Mesenchymal stem cell (in vitro differentiated cells and primary cell): ENCODE results near the gene KRTAP25-1.

ENCODE experiments used
- DNase-seq: peaks from one replicate; pipeline ENCODE4 v3.0.0-alpha.2; 2013
- H2AFZ ChIP-seq: one replicate; pipeline ENCODE4 v1.6.1; 2013; ENCODE audit warnings: low read depth, mild to moderate bottlenecking, control low read depth, inconsistent platforms, low read length, moderate library complexity
- H2AK5ac ChIP-seq: 2 replicates; pipeline ENCODE4 v1.6.1; 2013; ENCODE audit warnings: low read length, moderate library complexity, mild to moderate bottlenecking, inconsistent platforms; ENCODE audit not compliant: severe bottlenecking
- H2BK120ac ChIP-seq: one replicate; pipeline ENCODE4 v1.6.1; 2013; ENCODE audit warnings: low read depth, mild to moderate bottlenecking, inconsistent platforms, low read length, moderate library complexity
- H2BK12ac ChIP-seq, 2 experiments: one replicate each; pipeline ENCODE4 v1.6.1; 2013; ENCODE audit warnings: inconsistent platforms in 2 of 2, low read length in 2 of 2, mild to moderate bottlenecking in 2 of 2, moderate library complexity in 2 of 2, control low read depth in 1 of 2
- H2BK15ac ChIP-seq: one replicate; pipeline ENCODE4 v1.6.1; 2013; ENCODE audit warnings: mild to moderate bottlenecking, low read depth, inconsistent platforms; ENCODE audit not compliant: poor library complexity, severe bottlenecking
- H2BK5ac ChIP-seq: 2 replicates; pipeline ENCODE4 v1.6.1; 2013; ENCODE audit warnings: low read depth, mild to moderate bottlenecking, low read length, control low read depth, inconsistent platforms; ENCODE audit not compliant: poor library complexity, severe bottlenecking
- H3K14ac ChIP-seq, 2 experiments: one replicate each; pipeline ENCODE4 v1.6.1; 2013; ENCODE audit warnings: inconsistent platforms in 2 of 2, low read length in 2 of 2, control low read depth in 1 of 2, mild to moderate bottlenecking in 1 of 2, moderate library complexity in 1 of 2
- H3K18ac ChIP-seq, 2 experiments: one replicate each; pipeline ENCODE4 v1.6.1; 2013; ENCODE audit warnings: inconsistent platforms in 2 of 2, low read length in 2 of 2, control low read depth in 1 of 2, low read depth in 1 of 2, mild to moderate bottlenecking in 1 of 2
- H3K23ac ChIP-seq, 2 experiments: one replicate each; pipeline ENCODE4 v1.6.1; 2013; ENCODE audit warnings: inconsistent platforms in 2 of 2, low read length in 2 of 2, mild to moderate bottlenecking in 2 of 2, moderate library complexity in 2 of 2, control low read depth in 1 of 2
- H3K27ac ChIP-seq: 2 replicates; pipeline ENCODE4 v1.5.1; 2013; ENCODE audit warnings: mild to moderate bottlenecking, moderate library complexity, low read length, control low read depth, inconsistent platforms; ENCODE audit not compliant: poor library complexity, severe bottlenecking
- H3K27me3 ChIP-seq, 2 experiments: 2 replicates each; pipeline versions ENCODE4 v1.6.1 to v1.7.0; 2013; ENCODE audit warnings: low read length in 2 of 2, mild to moderate bottlenecking in 2 of 2, moderate library complexity in 2 of 2, control low read depth in 1 of 2, inconsistent platforms in 1 of 2; ENCODE audit not compliant: control insufficient read depth in 1 of 2, insufficient read depth in 1 of 2
- H3K36me3 ChIP-seq, 2 experiments: 2 replicates each; pipeline versions ENCODE4 v1.6.1 to v1.7.0; 2013; ENCODE audit warnings: low read length in 2 of 2, control low read depth in 1 of 2, inconsistent platforms in 1 of 2, low read depth in 1 of 2, mild to moderate bottlenecking in 1 of 2; ENCODE audit not compliant: insufficient read depth in 2 of 2, control insufficient read depth in 1 of 2
- H3K4ac ChIP-seq, 2 experiments: one replicate each; pipeline ENCODE4 v1.6.1; 2013; ENCODE audit warnings: inconsistent platforms in 2 of 2, low read length in 2 of 2, mild to moderate bottlenecking in 2 of 2, moderate library complexity in 2 of 2, control low read depth in 1 of 2, low read depth in 1 of 2
- H3K4me1 ChIP-seq: 2 replicates; pipeline ENCODE4 v1.6.1; 2013; ENCODE audit warnings: low read depth, low read length, control low read depth; ENCODE audit not compliant: control insufficient read depth, insufficient read depth
- H3K4me2 ChIP-seq: 2 replicates; pipeline ENCODE4 v1.6.1; 2013; ENCODE audit warnings: low read length, mild to moderate bottlenecking, inconsistent platforms; ENCODE audit not compliant: poor library complexity, severe bottlenecking
- H3K4me3 ChIP-seq, 2 experiments: 2 replicates each; pipeline versions ENCODE4 v1.5.1 to v1.7.0; 2013; ENCODE audit warnings: low read length in 2 of 2, mild to moderate bottlenecking in 2 of 2, control low read depth in 1 of 2, low read depth in 1 of 2; ENCODE audit not compliant: insufficient read depth in 1 of 2
- H3K79me1 ChIP-seq: replicated peaks from 2 replicates; pipeline ENCODE4 v1.6.1; 2013; ENCODE audit warnings: mild to moderate bottlenecking, control low read depth, low read length, inconsistent platforms; ENCODE audit not compliant: poor library complexity, severe bottlenecking
- H3K9ac ChIP-seq: 2 replicates; pipeline ENCODE4 v1.7.0; 2013; ENCODE audit warnings: mild to moderate bottlenecking, low read length, moderate library complexity
- H3K9me3 ChIP-seq: 2 replicates; pipeline ENCODE4 v1.7.0; 2013; ENCODE audit warnings: mild to moderate bottlenecking, low read length; ENCODE audit not compliant: control insufficient read depth
- H4K8ac ChIP-seq: one replicate; pipeline ENCODE4 v1.6.1; 2013; ENCODE audit warnings: inconsistent platforms, mild to moderate bottlenecking, low read length, moderate library complexity
- H4K91ac ChIP-seq: one replicate; pipeline ENCODE4 v1.6.1; 2013; ENCODE audit warnings: mild to moderate bottlenecking, low read length, inconsistent platforms
- WGBS: methylation state at CpG from one replicate; pipeline ENCODE4 v1.1.7; 2013; ENCODE audit warnings: mixed read lengths; 5-methylcytosine and 5-hydroxymethylcytosine counted together

KRTAP25-1 gene

DNA sequence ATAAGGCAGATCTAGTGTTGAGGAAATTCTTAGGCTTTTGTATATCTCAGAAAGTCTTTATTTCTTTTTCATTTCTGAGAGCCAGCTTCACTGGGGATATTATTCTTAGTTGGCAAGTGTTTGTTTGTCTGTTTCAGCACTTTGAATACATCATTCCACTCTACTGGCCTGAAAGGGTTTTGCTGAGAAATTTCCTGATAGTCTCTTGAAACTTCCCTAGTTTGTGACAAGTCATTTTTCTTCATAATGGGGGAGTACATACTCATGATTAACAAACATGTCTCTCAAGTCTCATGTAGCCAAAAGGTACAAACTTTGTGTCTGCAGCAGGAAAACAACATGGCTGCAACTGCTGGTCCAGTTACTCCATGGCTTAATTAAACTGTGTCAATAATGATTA lies 37.1 kb upstream of the KRTAP25-1 start:
- H3K27me3 ChIP-seq = no peaks in the 10 kb centered on the region
- no peak overlapping the region for H3K4me3 ChIP-seq
- no peaks in the 10 kb centered on the region for H3K79me1 ChIP-seq
- H3K9me3 ChIP-seq = peaks cover 13% of the 10 kb centered on the region
- DNase-seq = no peak
- H2BK15ac ChIP-seq = no peak overlapping the region
- no peak overlapping the region for H2AK5ac ChIP-seq
- H3K4ac ChIP-seq = no peak overlapping the region
- H2BK12ac ChIP-seq = no peak overlapping the region
- H2AFZ ChIP-seq = no peak overlapping the region
- H3K27ac ChIP-seq = no peak overlapping the region
- H2BK5ac ChIP-seq = no peak overlapping the region
- H3K9ac ChIP-seq = no peak overlapping the region
- no peaks in the 10 kb centered on the region for H3K4me1 ChIP-seq
- no peak overlapping the region for H3K23ac ChIP-seq
- H3K36me3 ChIP-seq = no peaks in the 10 kb centered on the region
- H4K91ac ChIP-seq = no peak overlapping the region
- no peak overlapping the region for H3K18ac ChIP-seq
- no peak overlapping the region for H3K14ac ChIP-seq
- no peak overlapping the region for H3K4me2 ChIP-seq
- no peak overlapping the region for H2BK120ac ChIP-seq
- H4K8ac ChIP-seq = no peak overlapping the region

DNA sequence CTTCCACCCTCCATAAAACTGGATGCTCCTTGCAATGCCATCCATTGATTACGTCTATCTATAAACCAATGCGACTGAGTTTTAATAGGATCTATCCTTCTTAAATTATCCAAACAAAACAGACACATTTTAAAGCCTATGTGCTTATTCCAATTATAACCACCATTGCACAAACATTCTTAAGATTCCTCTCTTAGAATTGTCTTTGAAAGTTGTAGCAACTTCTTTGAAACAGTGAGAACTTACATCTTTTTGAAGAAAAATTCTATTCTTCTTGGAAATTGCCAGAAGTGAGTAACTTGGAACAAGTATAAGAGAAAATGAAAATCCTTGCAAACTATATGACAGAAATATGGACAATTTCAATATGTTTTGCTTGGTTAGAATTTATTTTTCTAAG lies 30.9 kb upstream of the KRTAP25-1 start, which contains the start of gene KRTAP26-1:
Gene KRTAP26-1 (minus strand): TSS at position 101 of the 400 bp plus-strand sequence. CDS start 280 bp downstream, outside the sequence.
- H2BK120ac ChIP-seq = no peak within 1 kb of the TSS
- H2BK12ac ChIP-seq = no peak within 1 kb of the TSS
- no peak within 1 kb of the TSS for H2BK5ac ChIP-seq
- no peaks in the 10 kb centered on the region for H3K27me3 ChIP-seq
- H3K18ac ChIP-seq = no peak within 1 kb of the TSS
- 94% methylated on average over 2 of the region's 2 CpGs for WGBS
- no peak within 1 kb of the TSS for H4K91ac ChIP-seq
- no peak for DNase-seq
- no peak within 1 kb of the TSS for H3K14ac ChIP-seq
- H3K27ac ChIP-seq = no peak within 1 kb of the TSS
- no peak within 1 kb of the TSS for H2AFZ ChIP-seq
- H4K8ac ChIP-seq = no peak within 1 kb of the TSS
- no peak within 1 kb of the TSS for H3K4me3 ChIP-seq
- no peak within 1 kb of the TSS for H3K9ac ChIP-seq
- no peak within 1 kb of the TSS for H3K23ac ChIP-seq
- H3K4me1 ChIP-seq = no peaks in the 10 kb centered on the region
- H3K9me3 ChIP-seq = peaks cover 5% of the 10 kb centered on the region
- no peaks in the 10 kb centered on the region for H3K79me1 ChIP-seq
- no peak within 1 kb of the TSS for H3K4ac ChIP-seq
- no peak within 1 kb of the TSS for H3K4me2 ChIP-seq
- H2BK15ac ChIP-seq = no peak within 1 kb of the TSS
- no peak within 1 kb of the TSS for H2AK5ac ChIP-seq
- H3K36me3 ChIP-seq = no peaks in the 10 kb centered on the region

- H3K27ac ChIP-seq = no peak overlapping the region
These were observed 26.4 kb upstream of the KRTAP25-1 start for GRCh38 chr21:30315701-30316100.

GRCh38 chr21:30306884-30307283 lies 17.6 kb upstream of the KRTAP25-1 start:
- Histone ChIP-seq H3K4me2 (no peak overlapping the region), H2AK5ac (no peak overlapping the region), H2BK15ac (no peak overlapping the region), H3K27me3 (no peaks in the 10 kb centered on the region), H3K36me3 (no peaks in the 10 kb centered on the region), H3K18ac (no peak overlapping the region), H3K79me1 (no peaks in the 10 kb centered on the region), H3K4me3 (no peak overlapping the region), H3K9ac (no peak overlapping the region), H4K91ac (no peak overlapping the region), H3K4ac (no peak overlapping the region), H3K23ac (no peak overlapping the region), H2BK5ac (no peak overlapping the region), H3K9me3 (no peaks in the 10 kb centered on the region), H2BK120ac (no peak overlapping the region), H2BK12ac (no peak overlapping the region), H3K4me1 (no peaks in the 10 kb centered on the region), H3K27ac (no peak overlapping the region), H2AFZ (no peak overlapping the region), H3K14ac (no peak overlapping the region), H4K8ac (no peak overlapping the region)
- DNase-seq = no peak
- 81% methylated on average over 2 of the region's 2 CpGs for WGBS

More at GRCh38 chr21:30315701-30316100, 26.4 kb upstream of the KRTAP25-1 start:
- no peak overlapping the region for H2AFZ ChIP-seq
- H2BK5ac ChIP-seq = no peak overlapping the region
- H3K4me3 ChIP-seq = no peak overlapping the region
- no peak for DNase-seq
- WGBS = 92% methylated on average over 1 of the region's 2 CpGs
- H3K9ac ChIP-seq = no peak overlapping the region
- no peaks in the 10 kb centered on the region for H3K27me3 ChIP-seq
- no peak overlapping the region for H2AK5ac ChIP-seq
- H3K18ac ChIP-seq = no peak overlapping the region
- no peaks in the 10 kb centered on the region for H3K79me1 ChIP-seq
- H3K23ac ChIP-seq = no peak overlapping the region
- H4K91ac ChIP-seq = no peak overlapping the region
- H2BK15ac ChIP-seq = no peak overlapping the region
- H2BK12ac ChIP-seq = no peak overlapping the region
- no peaks in the 10 kb centered on the region for H3K9me3 ChIP-seq
- no peaks in the 10 kb centered on the region for H3K36me3 ChIP-seq
- no peak overlapping the region for H2BK120ac ChIP-seq
- no peak overlapping the region for H3K14ac ChIP-seq
- H3K4me1 ChIP-seq = no peaks in the 10 kb centered on the region
- no peak overlapping the region for H3K4me2 ChIP-seq
- H3K4ac ChIP-seq = no peak overlapping the region
- H4K8ac ChIP-seq = no peak overlapping the region
